ENCODE measurements around the gene DIS3L2. TPM values are rescaled to one million over a fixed set of nuclear protein-coding genes. Genes with fewer than 3 reads are reported as not detected.

Gene DIS3L2
- total RNA-seq, 1 donor from 2014 or later: 24.0 TPM

GRCh38 chr2:232018181-232018580, 56.7 kb downstream of the DIS3L2 start:
- H3K9ac ChIP-seq (ENCODE audit: low read length): no peak overlapping the region
- no peak overlapping the region for H2AFZ ChIP-seq (ENCODE audit: low read depth, low read length)
- H3K4me2 ChIP-seq (ENCODE audit: low read length): no peak overlapping the region
- H3K4me1 Mint-ChIP-seq (ENCODE audit: low read depth, unreplicated experiment): peaks cover 3% of the 10 kb centered on the region
- peaks cover 12% of the 10 kb centered on the region for H3K36me3 Mint-ChIP-seq (ENCODE audit: low read depth, unreplicated experiment)
- H3K4me1 ChIP-seq (ENCODE audit: insufficient read depth, low read length): peaks cover 12% of the 10 kb centered on the region
- H3K4me3 ChIP-seq (ENCODE audit: insufficient read depth, low read depth, low read length): no peak overlapping the region
- no peak for DNase-seq (ENCODE audit: low read depth)
- H3K79me2 ChIP-seq (ENCODE audit: insufficient read depth, low read length): no peaks in the 10 kb centered on the region
- no peak overlapping the region for H3K27ac ChIP-seq (ENCODE audit: low read depth, low read length)
- H3K27ac Mint-ChIP-seq (ENCODE audit: unreplicated experiment): no peak overlapping the region
- no peaks in the 10 kb centered on the region for H3K27me3 Mint-ChIP-seq (ENCODE audit: low read depth, unreplicated experiment)
- peaks cover 57% of the 10 kb centered on the region for H4K20me1 ChIP-seq (ENCODE audit: insufficient read depth, low read length)
- H3K4me3 Mint-ChIP-seq (ENCODE audit: unreplicated experiment): no peak overlapping the region
- TF ChIP-seq, protein P1, sequence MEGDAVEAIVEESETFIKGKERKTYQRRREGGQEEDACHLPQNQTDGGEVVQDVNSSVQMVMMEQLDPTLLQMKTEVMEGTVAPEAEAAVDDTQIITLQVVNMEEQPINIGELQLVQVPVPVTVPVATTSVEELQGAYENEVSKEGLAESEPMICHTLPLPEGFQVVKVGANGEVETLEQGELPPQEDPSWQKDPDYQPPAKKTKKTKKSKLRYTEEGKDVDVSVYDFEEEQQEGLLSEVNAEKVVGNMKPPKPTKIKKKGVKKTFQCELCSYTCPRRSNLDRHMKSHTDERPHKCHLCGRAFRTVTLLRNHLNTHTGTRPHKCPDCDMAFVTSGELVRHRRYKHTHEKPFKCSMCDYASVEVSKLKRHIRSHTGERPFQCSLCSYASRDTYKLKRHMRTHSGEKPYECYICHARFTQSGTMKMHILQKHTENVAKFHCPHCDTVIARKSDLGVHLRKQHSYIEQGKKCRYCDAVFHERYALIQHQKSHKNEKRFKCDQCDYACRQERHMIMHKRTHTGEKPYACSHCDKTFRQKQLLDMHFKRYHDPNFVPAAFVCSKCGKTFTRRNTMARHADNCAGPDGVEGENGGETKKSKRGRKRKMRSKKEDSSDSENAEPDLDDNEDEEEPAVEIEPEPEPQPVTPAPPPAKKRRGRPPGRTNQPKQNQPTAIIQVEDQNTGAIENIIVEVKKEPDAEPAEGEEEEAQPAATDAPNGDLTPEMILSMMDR (IDR thresholded peaks at IDR 0.05; ENCODE audit: insufficient read depth, low read depth, low read length): no peak
- H3K27me3 ChIP-seq (ENCODE audit: insufficient read depth, low read length): no peaks in the 10 kb centered on the region
- H3K36me3 ChIP-seq (ENCODE audit: insufficient read depth, low read length): no peaks in the 10 kb centered on the region
- H3K9me3 ChIP-seq (ENCODE audit: insufficient read depth, low read depth, low read length): no peaks in the 10 kb centered on the region
- FAIRE-seq: no peak
- H3K9me3 Mint-ChIP-seq (ENCODE audit: unreplicated experiment): no peaks in the 10 kb centered on the region

DNA sequence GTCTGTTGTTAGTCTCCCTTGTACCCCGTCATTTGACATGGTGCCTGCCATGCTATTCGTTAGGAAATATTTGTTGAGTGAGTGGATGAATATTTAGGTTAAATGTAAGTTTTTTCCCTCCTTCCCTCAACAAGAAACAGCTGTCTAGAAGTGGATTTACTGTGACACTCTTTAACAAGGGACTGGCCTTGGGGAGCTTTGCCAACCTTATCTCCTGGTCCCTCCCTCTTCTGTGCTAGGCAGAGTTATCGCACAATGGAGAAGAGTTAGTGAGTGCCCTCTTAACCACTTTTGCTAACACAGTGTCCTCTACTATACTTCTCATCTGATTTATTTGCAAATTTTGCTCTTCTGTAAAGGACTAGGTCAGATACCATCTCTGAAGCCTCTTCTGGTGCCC, 61.2 kb downstream of the DIS3L2 start:
- Mint-ChIP-seq H3K27ac (ENCODE audit: unreplicated experiment) (no peak overlapping the region), H3K4me1 (ENCODE audit: low read depth, unreplicated experiment) (no peaks in the 10 kb centered on the region), H3K36me3 (ENCODE audit: low read depth, unreplicated experiment) (peaks cover 3% of the 10 kb centered on the region), H3K27me3 (ENCODE audit: low read depth, unreplicated experiment) (no peaks in the 10 kb centered on the region), H3K9me3 (ENCODE audit: unreplicated experiment) (no peaks in the 10 kb centered on the region), H3K4me3 (ENCODE audit: unreplicated experiment) (no peak overlapping the region)
- Histone ChIP-seq H3K27ac (ENCODE audit: low read depth, low read length) (no peak overlapping the region), H3K9ac (ENCODE audit: low read length) (no peak overlapping the region), H2AFZ (ENCODE audit: low read depth, low read length) (no peak overlapping the region), H3K9me3 (ENCODE audit: insufficient read depth, low read depth, low read length) (no peaks in the 10 kb centered on the region), H3K4me1 (ENCODE audit: insufficient read depth, low read length) (no peaks in the 10 kb centered on the region), H3K79me2 (ENCODE audit: insufficient read depth, low read length) (no peaks in the 10 kb centered on the region), H3K27me3 (ENCODE audit: insufficient read depth, low read length) (no peaks in the 10 kb centered on the region), H3K4me3 (ENCODE audit: insufficient read depth, low read depth, low read length) (no peak overlapping the region), H3K4me2 (ENCODE audit: low read length) (no peak overlapping the region), H3K36me3 (ENCODE audit: insufficient read depth, low read length) (peaks cover 3% of the 10 kb centered on the region), H4K20me1 (ENCODE audit: insufficient read depth, low read length) (peaks cover 33% of the 10 kb centered on the region)
- FAIRE-seq: no peak
- TF ChIP-seq, protein P1 (IDR thresholded peaks at IDR 0.05; ENCODE audit: insufficient read depth, low read depth, low read length): no peak
- no peak for TF ChIP-seq EZH2 (IDR thresholded peaks at IDR 0.05; ENCODE audit: insufficient read depth, low read length)
- DNase-seq (ENCODE audit: low read depth): no peak

DNA sequence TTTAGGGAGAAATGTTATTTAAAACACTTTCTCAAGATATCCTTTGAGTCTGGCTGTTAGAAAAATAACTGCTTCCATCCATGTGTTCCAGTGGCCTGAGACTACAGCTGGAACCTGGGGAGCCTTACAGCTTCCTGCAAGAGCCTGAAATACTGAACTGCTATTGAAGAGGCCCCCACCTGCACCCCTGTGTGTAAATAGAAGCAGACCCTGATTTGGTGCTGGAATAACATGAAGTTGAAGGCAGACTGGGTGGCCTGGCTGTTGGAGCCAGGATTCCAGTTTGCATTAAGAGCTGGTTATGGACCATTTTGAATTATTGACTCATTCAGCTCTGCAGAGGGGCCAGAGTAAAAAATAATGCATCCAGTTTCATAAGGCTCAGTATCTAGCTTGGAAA, 61.9 kb downstream of the DIS3L2 start:
- no peak overlapping the region for H3K4me3 Mint-ChIP-seq (ENCODE audit: unreplicated experiment)
- Histone ChIP-seq H3K27me3 (ENCODE audit: insufficient read depth, low read length) (no peaks in the 10 kb centered on the region), H3K4me2 (ENCODE audit: low read length) (no peak overlapping the region), H3K4me3 (ENCODE audit: insufficient read depth, low read depth, low read length) (no peak overlapping the region), H3K4me1 (ENCODE audit: insufficient read depth, low read length) (no peaks in the 10 kb centered on the region), H3K36me3 (ENCODE audit: insufficient read depth, low read length) (peaks cover 3% of the 10 kb centered on the region), H3K27ac (ENCODE audit: low read depth, low read length) (no peak overlapping the region), H4K20me1 (ENCODE audit: insufficient read depth, low read length) (peaks cover 32% of the 10 kb centered on the region), H3K9me3 (ENCODE audit: insufficient read depth, low read depth, low read length) (no peaks in the 10 kb centered on the region), H3K9ac (ENCODE audit: low read length) (no peak overlapping the region), H2AFZ (ENCODE audit: low read depth, low read length) (no peak overlapping the region), H3K79me2 (ENCODE audit: insufficient read depth, low read length) (no peaks in the 10 kb centered on the region)
- H3K27ac Mint-ChIP-seq (ENCODE audit: unreplicated experiment): no peak overlapping the region
- H3K27me3 Mint-ChIP-seq (ENCODE audit: low read depth, unreplicated experiment): no peaks in the 10 kb centered on the region
- no peak for DNase-seq (ENCODE audit: low read depth)
- FAIRE-seq: no peak
- H3K9me3 Mint-ChIP-seq (ENCODE audit: unreplicated experiment): no peaks in the 10 kb centered on the region
- H3K36me3 Mint-ChIP-seq (ENCODE audit: low read depth, unreplicated experiment): peaks cover 3% of the 10 kb centered on the region
- H3K4me1 Mint-ChIP-seq (ENCODE audit: low read depth, unreplicated experiment): peaks cover 3% of the 10 kb centered on the region
- no peak for TF ChIP-seq EZH2 (IDR thresholded peaks at IDR 0.05; ENCODE audit: insufficient read depth, low read length)
- TF ChIP-seq, protein P1 (IDR thresholded peaks at IDR 0.05; ENCODE audit: insufficient read depth, low read depth, low read length): no peak
